HG03469 (cell line): ENCODE data around the gene CDKN1C.

ENCODE experiments used
- ATAC-seq: cut with Tn5 transposase; IDR thresholded peaks from one replicate; pipeline ENCODE4 v1.9.1; 2021; ENCODE audit warnings: mild to moderate bottlenecking, moderate library complexity, moderate number of reproducible peaks; ENCODE audit not compliant: unreplicated experiment

Gene CDKN1C

DNA sequence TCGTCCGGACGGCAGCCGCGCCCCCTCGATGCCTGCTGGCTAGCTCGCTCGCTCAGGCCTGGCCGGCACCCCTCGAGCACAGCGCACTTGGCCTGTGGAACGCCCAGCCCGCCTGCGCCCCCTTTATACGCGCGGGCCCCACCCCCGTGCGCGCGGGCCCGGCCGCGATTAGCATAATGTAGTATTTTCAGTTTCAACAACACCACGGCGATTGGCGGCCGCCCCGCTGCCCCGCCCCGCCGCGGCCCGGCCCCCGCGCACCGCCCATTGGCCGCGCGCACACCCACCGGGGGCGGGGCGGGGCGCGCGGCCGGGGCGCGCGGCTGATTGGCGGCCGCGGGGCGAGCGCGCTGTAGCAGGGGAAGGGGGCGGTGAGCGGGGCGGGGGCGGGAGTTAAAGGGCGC lies at the start of gene CDKN1C:
CDKN1C (minus strand) TSS at position 98 of the 404 bp plus-strand sequence. CDS start 319 bp downstream, outside the sequence.
- peak; percentile 55 for ATAC-seq

DNA sequence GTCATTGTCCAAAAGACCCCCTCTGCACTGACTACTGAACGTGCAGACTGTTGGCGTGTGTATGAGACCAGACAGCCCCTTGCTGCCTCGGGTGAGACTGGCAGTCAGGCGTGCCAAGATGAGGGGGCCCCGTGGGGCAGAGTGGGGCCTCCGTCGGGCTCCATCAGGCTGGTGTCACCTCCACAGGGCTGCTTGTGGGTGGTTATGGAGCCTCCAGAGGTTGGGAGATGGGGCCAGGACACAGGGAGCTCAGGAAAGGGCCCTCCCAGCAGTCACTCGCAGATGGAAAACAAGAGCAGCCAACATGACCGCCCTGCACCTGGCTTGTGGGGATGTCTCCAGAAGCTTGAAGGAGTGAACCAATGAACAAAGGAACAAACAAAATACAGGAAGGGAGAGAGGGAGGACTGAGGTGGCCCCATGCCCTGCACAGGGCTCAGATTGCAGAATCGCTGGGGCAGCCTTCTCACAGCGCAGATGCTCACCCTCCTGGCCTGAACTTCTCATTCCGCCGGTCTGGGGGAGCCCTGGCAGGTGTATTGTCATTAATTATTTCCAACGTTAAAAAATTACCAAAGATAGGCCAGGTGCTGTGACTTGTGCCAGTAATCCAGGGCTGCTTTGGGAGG lies 49.1 kb upstream of the CDKN1C start:
- ATAC-seq = no peak

DNA sequence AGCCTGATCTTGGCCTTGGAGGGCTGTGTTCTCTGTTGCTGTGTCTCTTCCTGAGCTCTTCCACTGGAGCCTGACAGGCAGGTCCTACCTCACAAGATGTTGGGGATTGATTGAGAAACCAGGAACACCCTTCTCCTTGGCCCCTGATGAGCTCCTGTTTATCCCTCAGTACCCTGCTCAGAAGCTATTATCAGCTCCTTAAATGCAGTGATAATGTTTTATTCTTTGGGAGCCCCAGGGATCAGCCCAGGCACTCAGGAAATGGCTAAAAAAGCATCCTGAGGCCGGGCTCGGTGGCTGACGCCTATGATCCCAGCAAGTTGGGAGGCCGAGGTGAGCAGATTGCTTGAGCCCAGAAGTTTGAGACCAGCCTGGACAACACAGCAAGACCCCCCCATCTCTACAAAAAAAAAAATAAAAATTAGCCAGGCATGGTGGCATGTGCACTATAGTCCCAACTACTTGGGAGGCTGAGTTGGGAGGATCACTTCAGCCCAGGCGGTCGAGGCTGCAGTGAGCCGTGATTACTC lies 48.5 kb upstream of the CDKN1C start:
- no peak for ATAC-seq

DNA sequence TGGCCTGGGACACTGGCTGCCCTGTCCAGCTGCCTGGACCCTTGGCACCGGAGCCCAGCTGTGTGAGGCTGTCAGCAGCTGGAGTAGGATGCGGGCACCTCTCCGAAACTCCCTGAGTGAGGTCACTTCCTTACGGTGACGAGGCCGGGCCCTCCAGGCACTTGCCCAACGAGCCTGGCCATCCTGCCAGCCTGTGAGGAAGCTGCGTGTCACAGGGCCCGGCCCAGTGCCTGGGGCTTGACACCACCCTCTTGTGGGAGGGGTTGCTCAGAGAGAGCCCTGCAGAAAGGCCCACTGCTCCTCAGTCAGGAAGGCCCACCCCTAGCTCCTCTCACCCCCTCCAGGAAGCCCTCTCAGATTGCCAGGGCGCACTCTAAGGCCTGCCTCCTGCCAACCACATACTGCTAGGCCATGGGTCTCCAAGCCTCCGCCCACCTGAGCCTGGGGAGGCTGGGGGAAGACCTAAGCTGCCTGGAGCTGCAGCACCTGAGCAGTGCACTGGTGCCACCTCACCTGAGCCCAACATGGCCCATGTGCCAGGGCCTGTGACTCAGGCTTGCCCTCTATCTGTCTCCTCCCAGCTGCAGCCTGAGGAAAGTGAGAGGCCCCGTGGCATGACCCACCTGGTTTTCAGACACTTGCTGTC lies 47.9 kb upstream of the CDKN1C start:
- ATAC-seq = no peak

DNA sequence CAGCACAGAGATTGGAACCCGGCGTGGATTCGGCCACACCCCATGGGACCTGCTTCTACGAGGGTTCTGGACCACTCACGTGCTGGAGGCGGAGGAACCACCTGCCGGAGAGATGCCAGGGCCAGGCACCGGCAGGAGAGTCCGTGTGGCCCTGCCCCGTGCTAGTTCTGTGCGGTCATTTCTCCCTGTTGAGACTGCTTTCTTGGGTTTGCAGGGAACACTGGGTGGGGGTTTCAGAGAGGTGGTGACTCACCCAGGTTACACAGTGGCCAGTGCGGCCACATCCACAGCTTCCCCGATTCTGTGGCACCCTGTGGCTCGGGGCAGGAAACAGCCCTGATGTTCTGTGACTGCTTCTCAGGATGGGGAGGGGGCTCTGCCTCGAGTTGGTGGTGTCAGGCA lies 47.3 kb upstream of the CDKN1C start:
- no peak for ATAC-seq

DNA sequence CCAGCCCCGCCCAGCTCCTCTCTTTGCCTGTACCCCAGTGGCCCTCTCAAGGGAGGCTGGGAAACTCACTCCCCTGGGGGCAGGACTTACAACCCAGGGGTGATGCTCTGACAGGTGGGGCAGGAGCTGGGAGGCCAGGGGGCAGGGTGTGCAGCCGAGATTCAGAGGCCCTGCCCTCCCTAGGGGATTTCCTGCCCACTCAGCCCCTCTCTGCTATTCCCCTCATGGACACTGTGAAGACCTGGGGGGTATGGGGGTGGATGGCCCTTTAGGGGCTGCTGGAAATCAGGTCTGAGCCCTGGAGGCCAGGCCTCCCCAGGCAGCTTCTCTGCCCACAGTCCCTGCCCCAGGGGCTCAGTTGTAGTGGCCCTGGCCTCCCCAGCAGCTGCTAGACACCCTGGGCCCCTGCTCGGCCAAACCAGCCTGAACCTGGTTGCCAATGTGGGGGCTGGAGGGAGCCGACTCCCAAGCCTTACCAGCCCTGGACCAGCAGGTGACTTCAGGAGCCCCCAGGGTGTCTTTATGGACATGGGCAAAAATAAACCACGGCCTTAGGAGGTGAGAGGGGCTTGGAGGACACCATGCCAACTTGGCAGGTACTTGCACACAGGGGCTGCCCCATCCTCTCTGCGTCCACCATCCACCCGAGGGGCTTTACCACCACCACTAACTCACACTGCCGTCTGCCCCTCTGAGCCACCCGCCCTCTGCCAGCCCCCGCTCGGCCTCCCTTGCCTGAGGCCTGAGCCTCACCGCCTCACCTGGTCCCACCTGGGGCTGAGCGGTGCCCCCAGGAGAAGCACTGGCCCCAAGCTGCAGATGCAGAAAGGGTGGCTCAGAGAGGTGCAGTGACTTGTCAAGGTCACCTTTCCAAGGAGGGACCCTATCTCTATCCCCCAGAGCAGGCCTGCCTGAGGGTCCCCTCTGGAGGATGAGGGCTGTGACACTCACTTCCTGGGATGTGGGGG lies 46.5 kb upstream of the CDKN1C start:
- ATAC-seq = no peak

DNA sequence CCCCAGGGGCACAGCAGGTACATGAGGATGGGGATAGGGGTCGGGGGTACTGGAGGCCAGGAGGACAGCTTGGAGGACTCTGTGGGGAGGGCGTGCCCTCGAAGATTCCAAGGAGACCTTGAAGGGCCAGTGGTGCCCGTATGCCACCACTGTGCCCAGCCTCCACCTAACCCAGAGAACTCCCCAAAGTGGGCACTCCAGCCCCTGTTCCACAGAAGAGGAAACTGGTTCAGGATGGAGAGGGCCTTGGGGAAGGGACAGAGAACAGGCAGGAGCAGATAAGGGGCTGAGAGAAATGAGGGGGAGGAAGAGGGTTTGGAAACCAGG lies 45.8 kb upstream of the CDKN1C start:
- ATAC-seq = no peak

GRCh38 chr11:2930704-2931419 lies 45.3 kb upstream of the CDKN1C start:
- ATAC-seq = no peak

DNA sequence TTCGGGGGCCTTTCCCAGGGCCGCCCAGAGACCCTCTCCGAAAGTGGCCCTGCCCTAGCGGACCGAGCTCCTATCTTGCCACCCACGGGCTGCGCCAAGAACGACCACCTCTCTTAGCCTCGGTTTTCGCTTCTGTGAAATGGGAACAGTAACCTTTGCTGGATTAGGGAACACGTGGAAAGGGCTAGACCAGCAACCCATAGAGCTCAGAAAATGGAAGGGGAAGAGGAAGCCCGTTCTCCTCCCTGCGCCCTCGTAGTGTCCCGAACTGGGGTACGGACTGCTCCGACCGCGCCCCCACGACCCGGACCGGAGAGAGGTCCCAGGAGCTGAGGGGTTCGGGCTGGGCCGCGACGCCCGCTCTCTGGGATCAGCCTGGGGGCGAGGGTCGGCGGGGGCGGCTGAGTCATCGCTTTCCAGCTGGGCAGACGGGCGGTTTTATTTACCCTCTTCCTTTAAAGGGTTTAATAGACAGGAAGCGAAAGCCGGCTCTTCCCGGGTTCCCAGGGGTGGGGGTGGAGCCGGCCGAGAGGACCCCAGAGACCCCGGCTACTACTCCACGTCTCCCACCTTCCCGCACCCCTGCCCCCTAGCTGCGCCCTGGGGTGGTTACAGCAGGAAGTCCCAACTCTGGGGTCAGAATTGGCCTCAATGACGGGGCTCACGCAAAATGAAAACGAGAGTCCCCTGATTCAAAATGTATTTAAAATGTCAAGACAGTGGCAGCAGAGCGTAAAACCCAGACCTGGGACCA lies 44.6 kb upstream of the CDKN1C start:
- ATAC-seq = no peak

DNA sequence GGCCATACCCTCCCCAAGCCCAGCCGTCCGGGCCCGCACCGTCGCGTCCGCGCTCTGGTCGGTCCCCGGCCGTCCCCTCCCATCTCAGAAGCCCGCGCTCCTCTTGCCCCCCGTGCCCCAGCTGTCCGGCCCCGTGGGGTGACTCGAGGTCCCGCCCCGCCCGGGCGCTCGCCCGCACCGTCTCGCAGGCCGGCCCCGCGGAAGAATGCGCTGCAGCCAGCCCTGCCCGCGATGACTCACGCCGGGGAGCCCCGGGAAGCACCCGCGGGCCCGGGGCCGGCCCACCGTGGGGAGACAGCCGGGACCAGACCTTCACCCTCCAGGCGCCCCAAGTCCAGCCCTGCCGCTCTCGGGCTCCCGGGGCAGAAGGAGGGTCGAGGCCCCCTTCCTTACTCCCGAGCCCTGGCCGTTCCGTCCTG lies 44.0 kb upstream of the CDKN1C start:
- no peak for ATAC-seq

DNA sequence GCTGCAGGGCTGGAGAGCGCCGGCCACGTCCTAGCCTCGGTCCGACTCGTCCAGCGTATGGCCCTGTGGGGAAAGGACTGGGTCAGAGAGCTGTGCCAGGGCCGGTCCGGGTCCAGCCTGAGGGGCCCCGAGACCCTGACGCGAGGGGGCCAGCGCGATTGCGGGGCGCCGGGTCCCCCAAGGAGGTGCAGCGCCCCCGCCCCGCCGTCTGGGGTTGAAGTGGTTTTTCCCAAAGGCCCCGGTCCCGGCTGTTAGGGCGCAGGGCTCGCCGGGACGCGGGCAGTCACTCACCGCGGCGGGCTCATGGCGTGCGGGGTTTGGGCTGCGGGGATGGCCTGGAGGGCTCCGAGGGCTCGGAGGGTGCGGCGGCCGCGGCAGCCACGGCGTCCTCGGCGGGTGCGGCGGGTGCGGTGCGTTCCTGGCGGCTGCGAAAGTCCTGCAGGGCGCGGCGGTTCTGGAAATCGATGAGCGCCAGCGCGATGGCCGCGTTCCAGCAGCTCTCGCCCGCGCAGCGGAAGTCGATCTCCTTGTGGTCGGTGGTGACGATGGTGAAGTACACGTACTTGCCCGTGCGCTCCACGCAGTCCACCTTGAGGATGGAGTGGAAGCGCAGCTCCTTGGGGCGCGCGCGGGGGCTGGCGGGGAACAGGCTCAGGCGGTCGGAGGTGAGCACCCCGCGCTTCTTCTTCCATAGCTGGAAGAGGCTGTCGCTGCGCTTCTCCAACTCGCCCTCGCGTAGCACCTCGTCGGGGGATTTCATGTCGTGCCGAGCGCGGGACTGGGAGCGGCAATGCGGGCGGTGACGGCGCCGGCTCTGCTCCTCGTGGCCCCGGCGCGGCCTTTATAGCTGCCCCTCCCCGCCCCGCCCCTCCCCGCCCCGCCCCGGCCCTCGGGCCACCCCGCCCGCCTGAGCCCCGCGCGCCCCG lies 43.3 kb upstream of the CDKN1C start, which contains the start of gene PHLDA2:
PHLDA2 (minus strand) TSS at position 816 of the 926 bp plus-strand sequence; CDS start at position 760, 56 bp downstream.
- no peak for ATAC-seq

GRCh38 chr11:2927851-2928604 lies 42.5 kb upstream of the CDKN1C start:
- no peak for ATAC-seq

DNA sequence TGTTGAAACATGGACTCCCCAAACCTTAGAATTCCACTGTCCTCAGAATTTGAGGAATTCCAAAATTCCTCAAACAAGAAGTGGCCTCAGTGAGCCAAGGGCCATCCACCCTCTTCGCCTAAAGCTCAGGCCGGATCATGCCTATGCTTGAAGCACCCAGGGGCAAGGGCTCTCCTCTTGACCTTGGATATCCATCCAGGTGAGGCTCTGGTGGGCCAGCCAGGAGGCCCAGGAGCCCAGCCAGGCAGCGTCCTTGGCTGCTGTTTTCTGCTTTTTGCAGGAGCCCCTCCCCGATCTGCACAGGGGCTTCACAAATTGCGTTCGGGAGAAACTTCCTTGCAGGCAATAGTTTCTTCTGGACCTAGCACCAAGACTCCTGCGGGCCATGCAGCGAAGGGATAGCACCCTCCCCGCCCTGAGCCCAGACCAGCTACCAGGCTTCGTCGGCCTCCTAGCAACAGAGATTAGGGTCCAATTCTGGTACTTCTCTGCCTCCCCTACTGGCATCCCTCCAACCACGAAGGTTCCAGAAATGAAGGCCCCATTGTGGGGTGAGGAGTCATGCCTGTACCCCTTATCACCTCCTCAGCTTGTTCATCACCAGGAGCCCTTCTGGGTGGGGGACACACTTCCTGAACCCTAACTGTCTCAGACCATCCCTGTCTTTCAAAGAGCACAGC lies 41.7 kb upstream of the CDKN1C start:
- ATAC-seq = no peak

- no peak for ATAC-seq
Measured at GRCh38 chr11:2926611-2927051, 41.1 kb upstream of the CDKN1C start.

DNA sequence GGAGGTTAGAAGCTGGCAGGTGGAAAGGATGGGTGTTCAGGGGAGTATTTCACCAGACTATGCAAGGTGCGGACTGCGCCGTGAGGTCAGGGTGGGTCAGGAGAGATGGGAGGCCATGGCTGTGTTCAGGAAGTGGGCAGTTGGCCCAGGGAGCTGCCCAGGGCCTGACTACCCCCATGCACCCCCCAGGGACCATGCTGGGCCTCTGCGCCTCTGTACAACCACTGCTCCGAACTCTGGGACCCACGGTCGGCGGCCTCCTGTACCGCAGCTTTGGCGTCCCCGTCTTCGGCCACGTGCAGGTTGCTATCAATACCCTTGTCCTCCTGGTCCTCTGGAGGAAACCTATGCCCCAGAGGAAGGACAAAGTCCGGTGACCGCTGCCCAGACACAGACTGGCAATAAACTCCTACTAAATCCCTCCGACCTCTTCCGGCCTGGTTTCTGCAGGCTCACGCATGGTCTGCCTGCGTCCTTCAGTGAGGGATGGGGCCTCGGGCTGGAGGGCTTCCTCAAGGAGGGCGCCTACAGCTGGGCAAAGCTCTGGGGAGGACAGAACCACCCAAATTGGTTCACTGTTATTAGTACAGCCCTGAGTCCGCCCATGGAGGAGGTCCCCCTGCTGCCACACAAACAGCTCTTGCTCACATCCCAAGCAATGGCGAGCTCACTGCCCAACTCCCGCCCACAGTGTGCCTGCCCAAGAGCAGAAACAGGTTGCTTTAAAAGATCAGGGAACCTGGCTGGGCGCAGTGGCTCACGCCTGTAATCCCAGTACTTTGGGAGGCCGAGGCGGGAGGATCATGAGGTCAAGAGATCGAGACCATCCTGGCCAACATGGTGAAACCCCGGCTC lies 39.5 kb upstream of the CDKN1C start:
- no peak for ATAC-seq

- no peak for ATAC-seq
Measured at GRCh38 chr11:2924381-2924780, 38.8 kb upstream of the CDKN1C start.
